ENCODE measurements around the gene SS18L1. TPM values are rescaled to one million over a fixed set of nuclear protein-coding genes. Genes with fewer than 3 reads are reported as not detected.

SS18L1 gene
- total and polyA plus RNA-seq, 2 experiments from 2014 or later: 3.2 to 38.7 TPM

- Histone ChIP-seq H3K27me3 (no peaks in the 10 kb centered on the region), H3K4me3 (no peak overlapping the region), H3K27ac (no peak overlapping the region), H3K36me3 (peaks cover 15% of the 10 kb centered on the region), H3K4me1 (ENCODE audit: low read depth) (peaks cover 7% of the 10 kb centered on the region), H3K9me3 (ENCODE audit: low read depth) (no peaks in the 10 kb centered on the region)
- no peak for DNase-seq (ENCODE audit: low read depth in 1 of 2, low spot score in 1 of 2)
- no peak for TF ChIP-seq CTCF (IDR thresholded peaks at IDR 0.05; ENCODE audit: low read depth, low read length)
Measured at GRCh38 chr20:62178316-62179161, 35.0 kb downstream of the SS18L1 start.

- Histone ChIP-seq H3K27me3 (no peaks in the 10 kb centered on the region), H3K4me3 (no peak overlapping the region), H3K9me3 (ENCODE audit: low read depth) (no peaks in the 10 kb centered on the region), H3K36me3 (peaks cover 15% of the 10 kb centered on the region), H3K4me1 (ENCODE audit: low read depth) (peaks cover 10% of the 10 kb centered on the region), H3K27ac (no peak overlapping the region)
- DNase-seq (ENCODE audit: low read depth in 1 of 2, low spot score in 1 of 2): no peak
- TF ChIP-seq CTCF (IDR thresholded peaks at IDR 0.05; ENCODE audit: low read depth, low read length): no peak
Measured at GRCh38 chr20:62179162-62179504, 35.6 kb downstream of the SS18L1 start.

GRCh38 chr20:62181808-62182207, 38.2 kb downstream of the SS18L1 start:
- no peak for DNase-seq (ENCODE audit: low read depth in 1 of 2, low spot score in 1 of 2)
- H3K4me3 ChIP-seq: peak overlapping the region; percentile 54
- no peak for TF ChIP-seq CTCF (IDR thresholded peaks at IDR 0.05; ENCODE audit: low read depth, low read length)
- H3K27me3 ChIP-seq: no peaks in the 10 kb centered on the region
- H3K27ac ChIP-seq: peak overlapping the region; percentile 90
- H3K36me3 ChIP-seq: peaks cover 7% of the 10 kb centered on the region
- H3K4me1 ChIP-seq (ENCODE audit: low read depth): peaks cover 10% of the 10 kb centered on the region
- H3K9me3 ChIP-seq (ENCODE audit: low read depth): no peaks in the 10 kb centered on the region

GRCh38 chr20:62182469-62183425, 39.2 kb downstream of the SS18L1 start, which contains the start of gene MTG2:
MTG2 (plus strand) TSS chr20:62183028; CDS start chr20:62193421, 10,393 bp downstream.
- TF ChIP-seq CTCF (IDR thresholded peaks at IDR 0.05; ENCODE audit: low read depth, low read length): no peak
- peak; percentile 96 to 98 for DNase-seq (ENCODE audit: low read depth in 1 of 2, low spot score in 1 of 2)
- H3K36me3 ChIP-seq: peaks cover 7% of the 10 kb centered on the region
- peak within 1 kb of the TSS; percentile 54 for H3K4me3 ChIP-seq
- H3K27me3 ChIP-seq: no peaks in the 10 kb centered on the region
- H3K27ac ChIP-seq: peak within 1 kb of the TSS; percentile 90
- H3K9me3 ChIP-seq (ENCODE audit: low read depth): no peaks in the 10 kb centered on the region
- peaks cover 17% of the 10 kb centered on the region for H3K4me1 ChIP-seq (ENCODE audit: low read depth)

GRCh38 chr20:62183426-62184142, 40.0 kb downstream of the SS18L1 start:
- H3K4me1 ChIP-seq (ENCODE audit: low read depth): peaks cover 18% of the 10 kb centered on the region
- no peak for TF ChIP-seq CTCF (IDR thresholded peaks at IDR 0.05; ENCODE audit: low read depth, low read length)
- H3K27me3 ChIP-seq: no peaks in the 10 kb centered on the region
- H3K27ac ChIP-seq: peak overlapping the region; percentile 90
- DNase-seq (ENCODE audit: low read depth in 1 of 2, low spot score in 1 of 2): peak in 1 of 2 donors; percentile 20
- H3K9me3 ChIP-seq (ENCODE audit: low read depth): no peaks in the 10 kb centered on the region
- H3K4me3 ChIP-seq: peak overlapping the region; percentile 54
- H3K36me3 ChIP-seq: peaks cover 7% of the 10 kb centered on the region
